H9 (cell line): Measurements from ENCODE around the gene RTL5. TPM values are rescaled to one million over a fixed set of nuclear protein-coding genes. Genes with fewer than 3 reads are reported as not detected.

Experiments
- DNase-seq: peaks from one replicate; pipeline ENCODE4 v3.0.0-alpha.2; 2017
- H2AFZ ChIP-seq: one replicate; pipeline ENCODE4 v1.6.1; 2013; ENCODE audit warnings: mild to moderate bottlenecking, low read length, control low read depth, moderate library complexity
- H2AK5ac ChIP-seq: 2 replicates; pipeline ENCODE4 v1.6.1; 2013; ENCODE audit warnings: low read length, control low read depth, mixed read lengths; ENCODE audit not compliant: insufficient read length
- H2BK120ac ChIP-seq: one replicate; pipeline ENCODE4 v1.6.1; 2013; ENCODE audit warnings: low read depth, mild to moderate bottlenecking, low read length, control low read depth, inconsistent platforms; ENCODE audit not compliant: poor library complexity, severe bottlenecking
- H2BK12ac ChIP-seq: 2 replicates; pipeline ENCODE4 v1.6.1; 2013; ENCODE audit warnings: low read length, control low read depth, mixed read lengths, low read depth; ENCODE audit not compliant: insufficient read length
- H2BK15ac ChIP-seq: 2 replicates; pipeline ENCODE4 v1.6.1; 2013; ENCODE audit warnings: low read depth, low read length, control low read depth
- H2BK20ac ChIP-seq: one replicate; pipeline ENCODE4 v1.6.1; 2013; ENCODE audit warnings: low read depth, mild to moderate bottlenecking, low read length, control low read depth, inconsistent platforms; ENCODE audit not compliant: poor library complexity, severe bottlenecking
- H2BK5ac ChIP-seq: 2 replicates; pipeline ENCODE4 v1.6.1; 2013; ENCODE audit warnings: low read length, control low read depth, mixed read lengths; ENCODE audit not compliant: insufficient read length
- H3K14ac ChIP-seq: 2 replicates; pipeline ENCODE4 v1.6.1; 2013; ENCODE audit warnings: low read length, control low read depth; ENCODE audit not compliant: insufficient read depth
- H3K18ac ChIP-seq: 2 replicates; pipeline ENCODE4 v1.6.1; 2013; ENCODE audit warnings: low read depth, mild to moderate bottlenecking, mixed read lengths, low read length, control low read depth; ENCODE audit not compliant: insufficient read length
- H3K23ac ChIP-seq: 2 replicates; pipeline ENCODE4 v1.6.1; 2013; ENCODE audit warnings: low read length, control low read depth, mixed read lengths, low read depth; ENCODE audit not compliant: insufficient read length
- H3K23me2 ChIP-seq: 2 replicates; pipeline ENCODE4 v1.6.1; 2013; ENCODE audit warnings: low read depth, mild to moderate bottlenecking, mixed read lengths, low read length, control low read depth; ENCODE audit not compliant: insufficient read length, poor library complexity, severe bottlenecking
- H3K27ac ChIP-seq: 2 replicates; pipeline ENCODE4 v1.5.1; 2013; ENCODE audit warnings: low read length, control low read depth, mixed read lengths, low read depth; ENCODE audit not compliant: insufficient read length
- H3K27me3 ChIP-seq: 2 replicates; pipeline ENCODE4 v1.6.1; 2013; ENCODE audit warnings: low read length, control low read depth, inconsistent platforms; ENCODE audit not compliant: insufficient read depth
- H3K4ac ChIP-seq: 2 replicates; pipeline ENCODE4 v1.6.1; 2013; ENCODE audit warnings: low read depth, mild to moderate bottlenecking, control low read depth, inconsistent platforms, low read length, moderate library complexity
- H3K4me1 ChIP-seq: 2 replicates; pipeline ENCODE4 v1.6.1; 2013; ENCODE audit warnings: low read length, control low read depth, inconsistent platforms; ENCODE audit not compliant: insufficient read depth
- H3K4me2 ChIP-seq: 2 replicates; pipeline ENCODE4 v1.6.1; 2013; ENCODE audit warnings: low read length, control low read depth, mixed read lengths; ENCODE audit not compliant: insufficient read length, insufficient read depth
- H3K56ac ChIP-seq: 2 replicates; pipeline ENCODE4 v1.6.1; 2013; ENCODE audit warnings: low read depth, mild to moderate bottlenecking, mixed read lengths, low read length, control low read depth; ENCODE audit not compliant: insufficient read length
- H3K79me1 ChIP-seq: 2 replicates; pipeline ENCODE4 v1.6.1; 2013; ENCODE audit warnings: low read depth, mild to moderate bottlenecking, moderate library complexity, low read length, control low read depth, inconsistent platforms; ENCODE audit not compliant: insufficient read depth, poor library complexity, severe bottlenecking
- H3K79me2 ChIP-seq: 2 replicates; pipeline ENCODE4 v1.6.1; 2013; ENCODE audit warnings: low read length, control low read depth, inconsistent platforms; ENCODE audit not compliant: insufficient read depth
- H3K9ac ChIP-seq: 2 replicates; pipeline ENCODE4 v1.6.1; 2013; ENCODE audit warnings: low read length, control low read depth, mixed read lengths; ENCODE audit not compliant: insufficient read length; ENCODE audit errors: extremely low read depth
- H3K9me3 ChIP-seq: one replicate; pipeline ENCODE4 v1.6.1; 2013; ENCODE audit warnings: low read depth, low read length, inconsistent platforms; ENCODE audit not compliant: control insufficient read depth
- H3T11ph ChIP-seq: one replicate; pipeline ENCODE4 v1.6.1; 2013; ENCODE audit warnings: mild to moderate bottlenecking, low read length, control low read depth, inconsistent platforms
- H4K20me1 ChIP-seq: one replicate; pipeline ENCODE4 v1.6.1; 2013; ENCODE audit not compliant: control insufficient read depth, insufficient read length, insufficient read depth
- H4K5ac ChIP-seq: 2 replicates; pipeline ENCODE4 v1.6.1; 2013; ENCODE audit warnings: low read depth, mild to moderate bottlenecking, mixed read lengths, low read length, control low read depth; ENCODE audit not compliant: insufficient read length
- H4K8ac ChIP-seq: replicated peaks from 2 replicates; pipeline ENCODE4 v1.6.1; 2013; ENCODE audit warnings: low read length, control low read depth, mixed read lengths, low read depth; ENCODE audit not compliant: insufficient read length
- H4K91ac ChIP-seq: 2 replicates; pipeline ENCODE4 v1.6.1; 2013; ENCODE audit warnings: low read depth, mild to moderate bottlenecking, moderate library complexity, mixed read lengths, low read length, control low read depth; ENCODE audit not compliant: insufficient read length
- H3K27ac Mint-ChIP-seq, 3 experiments: 2 replicates in 2 of 3; 3 replicates in 1 of 3; pipeline ENCODE4 v1.8.0; 2020 to 2021; ENCODE audit warnings: mixed read lengths in 3 of 3, mild to moderate bottlenecking in 1 of 3, moderate library complexity in 1 of 3
- H3K27me3 Mint-ChIP-seq: 2 replicates; pipeline ENCODE4 v1.8.0; 2021; ENCODE audit warnings: low read depth, mild to moderate bottlenecking, moderate library complexity, mixed read lengths
- H3K36me3 Mint-ChIP-seq, 3 experiments: 2 replicates in 2 of 3; 3 replicates in 1 of 3; pipeline ENCODE4 v1.8.0; 2020 to 2021; ENCODE audit warnings: low read depth in 3 of 3, mixed read lengths in 3 of 3; ENCODE audit not compliant: insufficient read depth in 1 of 3
- H3K4me1 Mint-ChIP-seq, 2 experiments: 2 replicates each; pipeline ENCODE4 v1.8.0; 2020; ENCODE audit warnings: mixed read lengths in 2 of 2
- H3K4me3 Mint-ChIP-seq, 2 experiments: 2 replicates in 1 of 2; 3 replicates in 1 of 2; pipeline ENCODE4 v1.8.0; 2020 to 2021; ENCODE audit warnings: mild to moderate bottlenecking in 2 of 2, mixed read lengths in 2 of 2, moderate library complexity in 1 of 2
- H3K9me3 Mint-ChIP-seq, 2 experiments: 2 replicates in 1 of 2; 3 replicates in 1 of 2; pipeline ENCODE4 v1.8.0; 2020; ENCODE audit warnings: mild to moderate bottlenecking in 2 of 2, mixed read lengths in 2 of 2, moderate library complexity in 1 of 2
- WGBS: extraction: QIAGEN DNeasy Blood & Tissue Kit; methylation state at CpG from one replicate; pipeline ENCODE4 v1.1.7; 2013; ENCODE audit warnings: missing lambda C conversion rate, low lambda C conversion rate, mixed read lengths; ENCODE audit not compliant: insufficient read length; ENCODE audit errors: extremely low coverage; 5-methylcytosine and 5-hydroxymethylcytosine counted together
- total RNA-seq: library from RNA; stranded (reverse); gene quantifications from 2 replicates; pipeline ENCODE4 v1.2.1, GENCODE V29; 2021
- TF ChIP-seq, protein P1 (sequence below): fragments of 200-600 bp; sonication (generic); conservative IDR thresholded peaks from 3 replicates; pipeline ENCODE4 v1.8.0; 2021; ENCODE audit warnings: antibody characterized with exemption, mild to moderate bottlenecking

Gene RTL5
- total RNA-seq, 1 experiment from 2014 or later = 1.2 TPM

DNA sequence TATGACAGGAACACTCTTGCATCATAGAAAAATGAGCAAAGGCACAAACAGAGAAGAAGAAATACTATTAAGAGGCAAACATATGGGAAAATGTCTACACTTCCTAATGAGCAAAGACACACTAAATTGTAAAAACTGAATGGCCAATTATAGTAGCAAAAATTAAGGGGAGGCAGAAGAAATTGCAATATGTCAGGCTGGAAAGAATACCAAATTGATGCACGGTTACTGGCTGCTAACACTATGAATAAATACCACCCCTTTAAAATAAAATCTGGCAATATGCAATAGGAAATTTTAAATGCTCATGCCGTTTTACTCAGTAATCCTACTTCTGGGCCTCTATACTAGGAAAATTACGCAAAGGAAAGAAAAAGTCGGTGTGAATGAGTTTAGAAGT, 33.8 kb upstream of the RTL5 start:
- Histone ChIP-seq H3K18ac (no peak overlapping the region), H3K4me2 (no peak overlapping the region), H3K23me2 (no peaks in the 10 kb centered on the region), H2BK12ac (no peak overlapping the region), H4K20me1 (no peaks in the 10 kb centered on the region), H4K5ac (no peak overlapping the region), H3K23ac (no peak overlapping the region), H2BK15ac (no peak overlapping the region), H2AK5ac (no peak overlapping the region), H3K79me2 (no peaks in the 10 kb centered on the region), H3K9ac (no peak overlapping the region), H3K27me3 (no peaks in the 10 kb centered on the region; the same call in 1 of the 2 replicates), H4K8ac (no peak overlapping the region), H2BK20ac (no peak overlapping the region), H3K4ac (no peak overlapping the region), H2BK120ac (no peak overlapping the region), H3K9me3 (peaks cover 12% of the 10 kb centered on the region), H2AFZ (no peak overlapping the region), H3K4me1 (no peaks in the 10 kb centered on the region), H4K91ac (no peak overlapping the region), H2BK5ac (no peak overlapping the region), H3K27ac (no peak overlapping the region), H3K14ac (no peak overlapping the region), H3K79me1 (no peaks in the 10 kb centered on the region), H3K56ac (no peak overlapping the region), H3T11ph (no peak overlapping the region)
- DNase-seq = no peak
- peaks cover 62 to 64% of the 10 kb centered on the region in 2 experiments for H3K9me3 Mint-ChIP-seq
- TF ChIP-seq, protein P1, sequence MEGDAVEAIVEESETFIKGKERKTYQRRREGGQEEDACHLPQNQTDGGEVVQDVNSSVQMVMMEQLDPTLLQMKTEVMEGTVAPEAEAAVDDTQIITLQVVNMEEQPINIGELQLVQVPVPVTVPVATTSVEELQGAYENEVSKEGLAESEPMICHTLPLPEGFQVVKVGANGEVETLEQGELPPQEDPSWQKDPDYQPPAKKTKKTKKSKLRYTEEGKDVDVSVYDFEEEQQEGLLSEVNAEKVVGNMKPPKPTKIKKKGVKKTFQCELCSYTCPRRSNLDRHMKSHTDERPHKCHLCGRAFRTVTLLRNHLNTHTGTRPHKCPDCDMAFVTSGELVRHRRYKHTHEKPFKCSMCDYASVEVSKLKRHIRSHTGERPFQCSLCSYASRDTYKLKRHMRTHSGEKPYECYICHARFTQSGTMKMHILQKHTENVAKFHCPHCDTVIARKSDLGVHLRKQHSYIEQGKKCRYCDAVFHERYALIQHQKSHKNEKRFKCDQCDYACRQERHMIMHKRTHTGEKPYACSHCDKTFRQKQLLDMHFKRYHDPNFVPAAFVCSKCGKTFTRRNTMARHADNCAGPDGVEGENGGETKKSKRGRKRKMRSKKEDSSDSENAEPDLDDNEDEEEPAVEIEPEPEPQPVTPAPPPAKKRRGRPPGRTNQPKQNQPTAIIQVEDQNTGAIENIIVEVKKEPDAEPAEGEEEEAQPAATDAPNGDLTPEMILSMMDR = no peak
- WGBS = no CpG with 5 or more reads among the region's 4 CpGs
- H3K27ac Mint-ChIP-seq = no peak overlapping the region; a peak in 1 of 7 replicates
- H3K4me3 Mint-ChIP-seq = no peak overlapping the region
- no peaks in the 10 kb centered on the region for H3K4me1 Mint-ChIP-seq
- H3K27me3 Mint-ChIP-seq = peaks cover 10% of the 10 kb centered on the region
- peaks cover 0 to 5% (median under 1%) of the 10 kb centered on the region in 3 experiments; a peak in 4 of 7 replicates for H3K36me3 Mint-ChIP-seq
